B cell (primary cell): ENCODE measurements around the gene STAMBPL1. TPM values are rescaled to one million over a fixed set of nuclear protein-coding genes. Genes with fewer than 3 reads are reported as not detected.

Experiments
- ATAC-seq: fragments of 200-7000 bp; cut with Tn5 transposase; one replicate; pipeline ENCODE4 v1.10.0; 2021; ENCODE audit warnings: low read depth, mild to moderate bottlenecking, moderate number of reproducible peaks, moderate library complexity
- CTCF ChIA-PET: fragments of 350-600 bp; sonication (Branson Sonifier 250); formaldehyde crosslinking; loops from one replicate; lab custom pipeline; 2021; ENCODE audit warnings: antibody characterized with exemption, inconsistent platforms; lab: Charles Lee
- POLR2A ChIA-PET: fragments of 350-600 bp; sonication (Branson Sonifier 250); formaldehyde crosslinking; loops from one replicate; lab custom pipeline; 2021; ENCODE audit warnings: antibody characterized with exemption; lab: Charles Lee
- DNase-seq: peaks from one replicate; pipeline ENCODE4 v3.0.0; 2013
- H2AFZ ChIP-seq: 2 replicates; pipeline ENCODE4 v1.6.1; 2012; ENCODE audit warnings: mild to moderate bottlenecking, low read depth, low read length; ENCODE audit not compliant: insufficient read depth, poor library complexity, severe bottlenecking
- H3K27ac ChIP-seq, 2 donors: 1 replicate in 1 of 2; 2 replicates in 1 of 2; pipeline ENCODE4 v1.5.1; 2012 to 2013; ENCODE audit warnings: low read length in 2 of 2, mild to moderate bottlenecking in 2 of 2, moderate library complexity in 1 of 2
- H3K27me3 ChIP-seq, 4 experiments: fragments of 200-600 bp in 1 of 4; sonication (generic) in 1 of 4; replicated peaks in 1 of 4; 1 replicate in 2 of 4; 2 replicates in 2 of 4; pipeline versions ENCODE4 v1.6.1 to v1.7.0; 2013 to 2016; ENCODE audit warnings: low read length in 3 of 4, mild to moderate bottlenecking in 2 of 4, mixed read lengths in 1 of 4, moderate library complexity in 1 of 4; ENCODE audit not compliant: insufficient read depth in 4 of 4, control insufficient read depth in 3 of 4; ENCODE audit errors: control extremely low read depth in 1 of 4
- H3K36me3 ChIP-seq, 2 experiments: replicated peaks in 1 of 2; 1 replicate in 1 of 2; 2 replicates in 1 of 2; pipeline versions ENCODE4 v1.6.1 to v1.7.1; 2013; ENCODE audit warnings: low read length in 1 of 2; ENCODE audit not compliant: insufficient read depth in 2 of 2, control insufficient read depth in 1 of 2; ENCODE audit errors: control extremely low read depth in 1 of 2, extremely low read depth in 1 of 2
- H3K4me1 ChIP-seq, 2 donors: fragments of 200-600 bp in 1 of 2; sonication (generic) in 1 of 2; 1 replicate in 1 of 2; 2 replicates in 1 of 2; pipeline versions ENCODE4 v1.5.1 to v1.6.1; 2013 to 2017; ENCODE audit warnings: low read length in 2 of 2; ENCODE audit not compliant: control insufficient read depth in 2 of 2, insufficient read depth in 2 of 2
- H3K4me2 ChIP-seq: replicated peaks from 2 replicates; pipeline ENCODE3; 2012; ENCODE audit warnings: mild to moderate bottlenecking, low read depth, low read length; ENCODE audit not compliant: poor library complexity, severe bottlenecking
- H3K4me3 ChIP-seq, 5 experiments: fragments of 200-600 bp in 1 of 5; sonication (generic) in 1 of 5; 1 replicate in 3 of 5; 2 replicates in 2 of 5; pipeline versions ENCODE4 v1.5.1 to v1.7.0; 2011 to 2016; ENCODE audit warnings: low read length in 4 of 5, mild to moderate bottlenecking in 4 of 5, low read depth in 2 of 5, control low read depth in 1 of 5, moderate library complexity in 1 of 5; ENCODE audit not compliant: insufficient read depth in 1 of 5; ENCODE audit errors: control extremely low read depth in 1 of 5, extremely low read depth in 1 of 5
- H3K79me2 ChIP-seq: fragments of 200-600 bp; sonication (generic); one replicate; pipeline ENCODE4 v1.6.0; 2016; ENCODE audit warnings: low read length; ENCODE audit not compliant: control insufficient read depth, insufficient read depth
- H3K9ac ChIP-seq: fragments of 200-600 bp; sonication (generic); 2 replicates; pipeline ENCODE4 v1.6.1; 2017; ENCODE audit warnings: mild to moderate bottlenecking, low read length, moderate library complexity
- H3K9me3 ChIP-seq, 3 donors: one replicate each; pipeline versions ENCODE4 v1.6.1 to v1.7.1; 2013; ENCODE audit warnings: low read length in 2 of 3; ENCODE audit not compliant: control insufficient read depth in 2 of 3, insufficient read depth in 1 of 3; ENCODE audit errors: control extremely low read depth in 1 of 3
- H4K20me1 ChIP-seq: 2 replicates; pipeline ENCODE4 v1.6.0; 2012; ENCODE audit warnings: mild to moderate bottlenecking, low read length; ENCODE audit not compliant: insufficient read depth, control insufficient read depth, poor library complexity, severe bottlenecking
- H3K27ac Mint-ChIP-seq: one replicate; pipeline ENCODE4 v1.8.0; 2021; ENCODE audit warnings: mixed read lengths
- H3K27me3 Mint-ChIP-seq: one replicate; pipeline ENCODE4 v1.8.0; 2021; ENCODE audit warnings: mixed read lengths
- H3K4me1 Mint-ChIP-seq: one replicate; pipeline ENCODE4 v1.8.0; 2021; ENCODE audit warnings: mixed read lengths
- H3K4me3 Mint-ChIP-seq: one replicate; pipeline ENCODE4 v1.8.0; 2021; ENCODE audit warnings: mixed read lengths
- H3K9me3 Mint-ChIP-seq: one replicate; pipeline ENCODE4 v1.8.0; 2022; ENCODE audit warnings: mixed read lengths; ENCODE audit not compliant: insufficient read depth
- CTCF ChIP-seq: fragments of 200-600 bp; IDR thresholded peaks from one replicate; pipeline ENCODE4 v1.8.0; 2022; ENCODE audit warnings: antibody characterized with exemption, mild to moderate bottlenecking
- EZH2 ChIP-seq: IDR thresholded peaks from 2 replicates; pipeline ENCODE4 v1.6.1; 2012; ENCODE audit warnings: borderline replicate concordance, low read depth, mild to moderate bottlenecking, moderate library complexity, low read length; ENCODE audit not compliant: insufficient read depth, poor library complexity, severe bottlenecking
- WGBS: methylation state at CpG from one replicate; pipeline ENCODE4 v1.1.5; 2013; ENCODE audit warnings: missing lambda C conversion rate; ENCODE audit not compliant: insufficient coverage; 5-methylcytosine and 5-hydroxymethylcytosine counted together
- intact Hi-C: fragments of 100-400 bp; cut with micrococcal nuclease; formaldehyde crosslinking; loops from one replicate; pipeline ENCODE4 v1.10.0; 2022
- polyA plus RNA-seq: library from polyadenylated mRNA; depleted of rRNA; stranded (reverse); fragments of >200 nt; gene quantifications from 2 replicates; pipeline ENCODE4 v1.2.3, GENCODE V29; 2012
- total RNA-seq, 2 donors: library from RNA; stranded (reverse); fragments of 120-200 nt in 1 of 2; gene quantifications; 1 replicate in 1 of 2; 2 replicates in 1 of 2; pipeline versions ENCODE4 v1.2.3 to v1.2.4, GENCODE V29; 2013 to 2022

The STAMBPL1 gene
- total and polyA plus RNA-seq, 2 donors (not counting 1 experiment from before 2014, with no cell fraction given) = 50.3 to 64.2 TPM

- Mint-ChIP-seq H3K27me3 (no peaks in the 10 kb centered on the region), H3K4me3 (no peak overlapping the region), H3K9me3 (no peaks in the 10 kb centered on the region), H3K4me1 (no peaks in the 10 kb centered on the region), H3K27ac (no peak overlapping the region)
- H3K9ac ChIP-seq = no peak overlapping the region
- no peak overlapping the region for H3K27ac ChIP-seq
- H3K36me3 ChIP-seq = peaks cover 1 to 72% of the 10 kb centered on the region in 2 experiments
- H3K27me3 ChIP-seq = no peaks in the 10 kb centered on the region
- ChIA-PET CTCF (no interaction called here), POLR2A (no interaction called here)
- H3K9me3 ChIP-seq = no peaks in the 10 kb centered on the region
- no peak overlapping the region for H3K4me3 ChIP-seq
- no peak for DNase-seq
- ATAC-seq = no peak
- intact Hi-C loops = no loop called here
- H3K79me2 ChIP-seq = no peaks in the 10 kb centered on the region
- no peak overlapping the region for H2AFZ ChIP-seq
- H4K20me1 ChIP-seq = no peaks in the 10 kb centered on the region
- WGBS = 100% methylated on average over 2 of the region's 5 CpGs
- H3K4me1 ChIP-seq = no peaks in the 10 kb centered on the region
- TF ChIP-seq EZH2 (no peak), CTCF (no peak)
- H3K4me2 ChIP-seq = no peak overlapping the region
Measured at GRCh38 chr10:88913788-88914187, 33.7 kb downstream of the STAMBPL1 start.

GRCh38 chr10:88915781-88916180 lies 35.7 kb downstream of the STAMBPL1 start:
- POLR2A ChIA-PET = no interaction called here

More at GRCh38 chr10:88915781-88916180, 35.7 kb downstream of the STAMBPL1 start:
- intact Hi-C loops = loop anchor here (5.0 kb wide), 1 partner anchor 33 kb away; the partner anchor contains the start of gene STAMBPL1
- H3K4me3 Mint-ChIP-seq = no peak overlapping the region
- H3K4me1 Mint-ChIP-seq = no peaks in the 10 kb centered on the region
- no peaks in the 10 kb centered on the region for H3K27me3 ChIP-seq
- H3K4me2 ChIP-seq = no peak overlapping the region
- no peak overlapping the region for H3K27ac ChIP-seq
- no peaks in the 10 kb centered on the region for H3K27me3 Mint-ChIP-seq
- H3K79me2 ChIP-seq = no peaks in the 10 kb centered on the region
- no peak overlapping the region for H3K27ac Mint-ChIP-seq
- no peak for ATAC-seq
- H2AFZ ChIP-seq = no peak overlapping the region
- H3K36me3 ChIP-seq = peaks cover 0 to 70% of the 10 kb centered on the region in 2 experiments
- H3K4me3 ChIP-seq = no peak overlapping the region
- TF ChIP-seq CTCF = no peak
- no peak for TF ChIP-seq EZH2
- H3K9me3 ChIP-seq = no peaks in the 10 kb centered on the region
- no peaks in the 10 kb centered on the region for H3K9me3 Mint-ChIP-seq
- DNase-seq = no peak
- CTCF ChIA-PET = interaction anchor here (0.7 kb wide), 1 partner anchor 76 kb away, joined by 5 read pairs; no protein-coding TSS in a partner anchor
- no peak overlapping the region for H3K9ac ChIP-seq
- H4K20me1 ChIP-seq = no peaks in the 10 kb centered on the region
- H3K4me1 ChIP-seq = no peaks in the 10 kb centered on the region
- no CpG with 5 or more reads among the region's 2 CpGs for WGBS
